Endothelial cell of umbilical vein (primary cell): Measurements from ENCODE around the gene CCSAP. TPM values are rescaled to one million over a fixed set of nuclear protein-coding genes. Genes with fewer than 3 reads are reported as not detected.

Experiments
- BruUV-seq: library from RNA; stranded (reverse); fragments of 400-500 nt; replicated peaks from 2 replicates; lab custom pipeline; 2021; lab: Mats Ljungman, UMichigan
- CTCF ChIA-PET: fragments of 300-600, 350-600 bp; sonication (Branson Sonifier 250); formaldehyde crosslinking; loops from one replicate; lab custom pipeline; 2021; ENCODE audit warnings: antibody characterized with exemption, inconsistent platforms; lab: Charles Lee
- POLR2A ChIA-PET: fragments of 300-600, 350-600 bp; sonication (Branson Sonifier 250); formaldehyde crosslinking; loops from one replicate; lab custom pipeline; 2021; ENCODE audit warnings: antibody characterized with exemption, inconsistent platforms; lab: Charles Lee
- DNase-seq: peaks from one replicate; pipeline ENCODE4 v3.0.0-alpha.2; 2011; ENCODE audit warnings: low read depth, low spot score
- FAIRE-seq: peaks from 2 replicates; lab custom pipeline; 2011; peaks lifted over from hg19 to GRCh38; lab: Jason Lieb, UNC
- H2AFZ ChIP-seq: 2 replicates; pipeline ENCODE4 v1.6.0; 2012; ENCODE audit warnings: low read depth, low read length, control low read depth, inconsistent platforms
- H3K27ac ChIP-seq: 2 replicates; pipeline ENCODE4 v1.5.1; 2011; ENCODE audit warnings: low read depth, mild to moderate bottlenecking, control low read depth, low read length, moderate library complexity; ENCODE audit not compliant: insufficient read depth
- H3K27me3 ChIP-seq, 2 experiments: 2 replicates each; pipeline versions ENCODE4 v1.6.0 to v1.6.1; 2011; ENCODE audit warnings: low read length in 2 of 2, mixed read lengths in 1 of 2; ENCODE audit not compliant: control insufficient read depth in 2 of 2, insufficient read depth in 2 of 2
- H3K36me3 ChIP-seq, 2 experiments: 2 replicates in 1 of 2; 3 replicates in 1 of 2; pipeline ENCODE4 v1.5.1; 2011; ENCODE audit warnings: low read length in 2 of 2, mild to moderate bottlenecking in 1 of 2, moderate library complexity in 1 of 2; ENCODE audit not compliant: control insufficient read depth in 2 of 2, insufficient read depth in 2 of 2; ENCODE audit errors: extremely low read depth in 1 of 2
- H3K4me1 ChIP-seq: 3 replicates; pipeline ENCODE4 v1.5.1; 2011; ENCODE audit warnings: mild to moderate bottlenecking, low read length; ENCODE audit not compliant: control insufficient read depth, insufficient read depth; ENCODE audit errors: extremely low read depth
- H3K4me2 ChIP-seq: 2 replicates; pipeline ENCODE4 v1.6.1; 2011; ENCODE audit warnings: low read length, control low read depth, mixed read lengths; ENCODE audit not compliant: insufficient read depth
- H3K4me3 ChIP-seq, 3 experiments: fragments of 200-600 bp in 1 of 3; sonication (generic), shearing (Covaris generic) in 1 of 3; replicated peaks in 1 of 3; 2 replicates each; pipeline ENCODE4 v1.5.1; 2011 to 2016; ENCODE audit warnings: control low read depth in 3 of 3, low read length in 3 of 3, mild to moderate bottlenecking in 2 of 3, inconsistent platforms in 1 of 3, low read depth in 1 of 3, moderate library complexity in 1 of 3; ENCODE audit not compliant: insufficient read depth in 1 of 3
- H3K79me2 ChIP-seq: 2 replicates; pipeline ENCODE4 v1.6.0; 2012; ENCODE audit warnings: low read length, inconsistent platforms; ENCODE audit not compliant: control insufficient read depth, insufficient read depth
- H3K9ac ChIP-seq: replicated peaks from 2 replicates; pipeline ENCODE3; 2011; ENCODE audit warnings: low read length, control low read depth; ENCODE audit not compliant: insufficient read depth; ENCODE audit errors: extremely low read depth
- H3K9me1 ChIP-seq: replicated peaks from 3 replicates; pipeline ENCODE4 v1.6.0; 2011; ENCODE audit warnings: mild to moderate bottlenecking, low read length; ENCODE audit not compliant: control insufficient read depth, insufficient read depth; ENCODE audit errors: extremely low read depth
- H3K9me3 ChIP-seq: replicated peaks from 2 replicates; pipeline ENCODE4 v1.5.1; 2012; ENCODE audit warnings: low read length, inconsistent platforms; ENCODE audit not compliant: control insufficient read depth, insufficient read depth
- H4K20me1 ChIP-seq: replicated peaks from 2 replicates; pipeline ENCODE3; 2011; ENCODE audit warnings: mild to moderate bottlenecking, low read length; ENCODE audit not compliant: control insufficient read depth, insufficient read depth; ENCODE audit errors: extremely low read depth
- CTCF ChIP-seq, 2 donors: IDR thresholded peaks; 1 replicate in 1 of 2; 2 replicates in 1 of 2; pipeline ENCODE4 v1.5.1; 2011; ENCODE audit warnings: low read length in 2 of 2, mild to moderate bottlenecking in 2 of 2, moderate library complexity in 2 of 2, control low read depth in 1 of 2, inconsistent platforms in 1 of 2, low read depth in 1 of 2; ENCODE audit not compliant: insufficient read depth in 1 of 2; ENCODE audit errors: extremely low read depth in 1 of 2
- EZH2 ChIP-seq: IDR thresholded peaks from 2 replicates; pipeline ENCODE4 v1.6.1; 2012; ENCODE audit warnings: borderline replicate concordance, low read depth, mild to moderate bottlenecking, moderate library complexity, low read length, inconsistent platforms; ENCODE audit not compliant: severe bottlenecking
- FOS ChIP-seq: IDR thresholded peaks from 2 replicates; pipeline ENCODE4 v1.6.1; 2011; ENCODE audit warnings: mild to moderate bottlenecking, low read length, moderate library complexity, borderline replicate concordance; ENCODE audit not compliant: insufficient read depth
- GATA2 ChIP-seq: IDR thresholded peaks from 2 replicates; pipeline ENCODE4 v1.7.0; 2011; ENCODE audit warnings: low read depth, mild to moderate bottlenecking, moderate library complexity, mixed read lengths, low read length; ENCODE audit not compliant: insufficient read length, insufficient read depth
- JUN ChIP-seq: IDR thresholded peaks from 2 replicates; pipeline ENCODE4 v1.6.1; 2011; ENCODE audit warnings: borderline replicate concordance, low read depth; ENCODE audit not compliant: insufficient read length, insufficient read depth
- MAX ChIP-seq: IDR thresholded peaks from 2 replicates; pipeline ENCODE4 v1.6.1; 2011; ENCODE audit not compliant: insufficient read depth, insufficient read length
- MYC ChIP-seq: IDR thresholded peaks from one replicate; pipeline ENCODE4 v1.6.1; 2011; ENCODE audit warnings: mild to moderate bottlenecking, low read depth, low read length
- POLR2A ChIP-seq: IDR thresholded peaks from 2 replicates; pipeline ENCODE4 v1.6.1; 2012; ENCODE audit warnings: low read depth, mild to moderate bottlenecking, control low read depth, low read length
- POLR2AphosphoS5 ChIP-seq: IDR thresholded peaks from 2 replicates; pipeline ENCODE4 v1.6.1; 2012; ENCODE audit warnings: low read depth, mild to moderate bottlenecking, control low read depth, low read length, moderate library complexity; ENCODE audit not compliant: insufficient read depth
- dilution Hi-C: fragments of 300-500 bp; cut with MboI; formaldehyde crosslinking; loops from one replicate; pipeline ENCODE4 v1.15.0; 2019; ENCODE audit warnings: low sequenced_read_pairs; ENCODE audit not compliant: extremely low pct_ligation_motif_present
- intact Hi-C: fragments of 100-400 bp; cut with micrococcal nuclease; formaldehyde crosslinking; loops from one replicate; pipeline ENCODE4 v1.10.0; 2022
- polyA plus RNA-seq, 4 experiments: library from polyadenylated mRNA; depleted of rRNA in 3 of 4; stranded (reverse) in 3 of 4; unstranded in 1 of 4; fragments of >200 nt; gene quantifications; 2 replicates each; pipeline versions ENCODE4 v1.2.1 to v1.2.3, GENCODE V29; 2011 to 2012; ENCODE audit warnings: missing spikeins in 1 of 4
- total RNA-seq: library from RNA; stranded (reverse); gene quantifications from 2 replicates; pipeline ENCODE4 v1.2.3, GENCODE V29; 2021

CCSAP gene
- total and polyA plus RNA-seq, 2 donors (not counting 3 experiments of a cell fraction or from before 2014, with no cell fraction given): 1.3 to 5.7 TPM

- H3K4me2 ChIP-seq: no peak overlapping the region
- H3K4me3 ChIP-seq: no peak overlapping the region
- H4K20me1 ChIP-seq: no peaks in the 10 kb centered on the region
- ChIA-PET POLR2A (no interaction called here), CTCF (no interaction called here)
- H3K9me1 ChIP-seq: no peaks in the 10 kb centered on the region
- no peaks in the 10 kb centered on the region for H3K4me1 ChIP-seq
- H3K9ac ChIP-seq: no peak overlapping the region
- no peaks in the 10 kb centered on the region for H3K9me3 ChIP-seq
- H3K27ac ChIP-seq: no peak overlapping the region
- BruUV-seq: no TSS peak
- FAIRE-seq (no peak), DNase-seq (no peak)
- H3K27me3 ChIP-seq: no peaks in the 10 kb centered on the region
- dilution Hi-C loops (no loop called here), intact Hi-C loops (no loop called here)
- no peaks in the 10 kb centered on the region for H3K36me3 ChIP-seq
- no peak overlapping the region for H2AFZ ChIP-seq
- TF ChIP-seq CTCF (IDR thresholded peaks at IDR 0.05; ENCODE audit: extremely low read depth in 1 of 2, insufficient read depth in 1 of 2, low read depth in 1 of 2, low read length in 2 of 2) (no peak), MYC (no peak), POLR2A (no peak), EZH2 (no peak), FOS (no peak), GATA2 (no peak), POLR2AphosphoS5 (no peak), JUN (no peak), MAX (no peak)
- no peaks in the 10 kb centered on the region for H3K79me2 ChIP-seq
These were observed 47.3 kb upstream of the CCSAP start for GRCh38 chr1:229390130-229390529.
